HepG2 (cell line): ENCODE data around the gene FFAR4. TPM values are rescaled to one million over a fixed set of nuclear protein-coding genes. Genes with fewer than 3 reads are reported as not detected.

ENCODE experiments used
- ATM ChIP-seq: fragments of 450-650 bp; IDR thresholded peaks from 2 replicates; pipeline ENCODE4 v1.7.1; 2017; ENCODE audit warnings: mild to moderate bottlenecking, borderline replicate concordance
- CEBPG ChIP-seq: IDR thresholded peaks from 2 replicates; pipeline ENCODE4 v1.6.1; 2016
- GABPB1 ChIP-seq: IDR thresholded peaks from 2 replicates; pipeline ENCODE4 v1.6.1; 2016; ENCODE audit warnings: mild to moderate bottlenecking, missing genetic modification reagents, moderate library complexity, missing compliant biosample characterization
- MEIS1 ChIP-seq: sonication (generic); formaldehyde crosslinking; IDR thresholded peaks from 2 replicates; pipeline ENCODE4 v1.9.0; 2021; ENCODE audit warnings: mild to moderate bottlenecking, missing genetic modification reagents, moderate library complexity, borderline replicate concordance
- NR2F6 ChIP-seq, 2 experiments: IDR thresholded peaks; 2 replicates each; pipeline ENCODE4 v1.6.1; 2016; ENCODE audit warnings: antibody characterized with exemption in 1 of 2, mild to moderate bottlenecking in 1 of 2
- PCBP1 ChIP-seq: fragments of 200-400 bp; formaldehyde crosslinking; IDR thresholded peaks from 2 replicates; pipeline ENCODE4 v1.6.1; 2017; ENCODE audit warnings: mild to moderate bottlenecking, low read depth, low read length, borderline replicate concordance
- PCBP2 ChIP-seq: fragments of 200-400 bp; formaldehyde crosslinking; optimal IDR thresholded peaks from 2 replicates; pipeline ENCODE3; 2018; ENCODE audit warnings: low read length, low read depth; ENCODE audit not compliant: poor library complexity, severe bottlenecking
- PHF20 ChIP-seq: sonication (generic); formaldehyde crosslinking; IDR thresholded peaks from 2 replicates; pipeline ENCODE4 v1.5.0; 2020; ENCODE audit warnings: mild to moderate bottlenecking, missing genetic modification reagents
- RFXANK ChIP-seq: IDR thresholded peaks from 2 replicates; pipeline ENCODE4 v1.6.1; 2016
- U2AF2 ChIP-seq: fragments of 200-400 bp; formaldehyde crosslinking; IDR thresholded peaks from 2 replicates; pipeline ENCODE4 v1.6.1; 2017; ENCODE audit warnings: low read depth, mild to moderate bottlenecking, low read length
- ZFP62 ChIP-seq: sonication (generic); formaldehyde crosslinking; IDR thresholded peaks from 2 replicates; pipeline ENCODE4 v1.4.0; 2020; ENCODE audit warnings: missing genetic modification reagents
- ZFYVE20 ChIP-seq: sonication (generic); formaldehyde crosslinking; IDR thresholded peaks from 2 replicates; pipeline ENCODE4 v1.8.0; 2023; ENCODE audit warnings: low read depth, mild to moderate bottlenecking, moderate library complexity, missing genetic modification reagents, borderline replicate concordance
- ZNF432 ChIP-seq: sonication (generic); formaldehyde crosslinking; IDR thresholded peaks from 2 replicates; pipeline ENCODE4 v1.5.0; 2020; ENCODE audit warnings: missing genetic modification reagents, mild to moderate bottlenecking, borderline replicate concordance
- polyA plus RNA-seq, 8 experiments: library from polyadenylated mRNA; depleted of rRNA in 3 of 8; stranded (reverse) in 7 of 8; unstranded in 1 of 8; fragments of >200 nt; fragmentation: Illumina TruSeq in 4 of 8; extraction: Trizol in 4 of 8; gene quantifications; 2 replicates each; pipeline versions ENCODE4 v1.2.1 to v1.2.3, GENCODE V29; 2011 to 2016; ENCODE audit warnings: low read depth in 4 of 8, missing spikeins in 1 of 8, mixed read lengths in 1 of 8; ENCODE audit not compliant: insufficient read depth in 1 of 8
- total RNA-seq, 5 experiments: library from RNA; depleted of rRNA; stranded (reverse); fragments of >200 nt; fragmentation: Illumina TruSeq; extraction: Trizol; gene quantifications; 2 replicates each; pipeline ENCODE4 v1.2.3, GENCODE V29; 2016; ENCODE audit warnings: low read depth in 1 of 5
- TF ChIP-seq, protein P1 (sequence below): fragments of 450-650 bp; IDR thresholded peaks from 2 replicates; pipeline ENCODE4 v1.6.1; 2017; ENCODE audit warnings: mild to moderate bottlenecking
- TF ChIP-seq, protein P2 (sequence below): sonication (generic); formaldehyde crosslinking; IDR thresholded peaks from 2 replicates; pipeline ENCODE4 v1.5.0; 2020; ENCODE audit warnings: mild to moderate bottlenecking, missing genetic modification reagents, moderate library complexity
- TF ChIP-seq, protein P3 (sequence below): sonication (generic); formaldehyde crosslinking; IDR thresholded peaks from 2 replicates; pipeline ENCODE4 v1.8.0; 2022; ENCODE audit warnings: mild to moderate bottlenecking, missing genetic modification reagents
- TF ChIP-seq, protein P4 (sequence below): sonication (generic); formaldehyde crosslinking; IDR thresholded peaks from 2 replicates; pipeline ENCODE4 v1.4.0; 2020; ENCODE audit warnings: missing genetic modification reagents
- TF ChIP-seq, protein P5 (sequence below): sonication (generic); formaldehyde crosslinking; conservative IDR thresholded peaks from 2 replicates; pipeline ENCODE4 v1.4.0; 2020; ENCODE audit warnings: mild to moderate bottlenecking, missing genetic modification reagents, moderate library complexity

FFAR4 gene
- total and polyA plus RNA-seq, 2 of the 13 experiments (the other 11 are each of a cell fraction or from before 2014, with no cell fraction given), result 0.09 TPM; not detected in 1

DNA sequence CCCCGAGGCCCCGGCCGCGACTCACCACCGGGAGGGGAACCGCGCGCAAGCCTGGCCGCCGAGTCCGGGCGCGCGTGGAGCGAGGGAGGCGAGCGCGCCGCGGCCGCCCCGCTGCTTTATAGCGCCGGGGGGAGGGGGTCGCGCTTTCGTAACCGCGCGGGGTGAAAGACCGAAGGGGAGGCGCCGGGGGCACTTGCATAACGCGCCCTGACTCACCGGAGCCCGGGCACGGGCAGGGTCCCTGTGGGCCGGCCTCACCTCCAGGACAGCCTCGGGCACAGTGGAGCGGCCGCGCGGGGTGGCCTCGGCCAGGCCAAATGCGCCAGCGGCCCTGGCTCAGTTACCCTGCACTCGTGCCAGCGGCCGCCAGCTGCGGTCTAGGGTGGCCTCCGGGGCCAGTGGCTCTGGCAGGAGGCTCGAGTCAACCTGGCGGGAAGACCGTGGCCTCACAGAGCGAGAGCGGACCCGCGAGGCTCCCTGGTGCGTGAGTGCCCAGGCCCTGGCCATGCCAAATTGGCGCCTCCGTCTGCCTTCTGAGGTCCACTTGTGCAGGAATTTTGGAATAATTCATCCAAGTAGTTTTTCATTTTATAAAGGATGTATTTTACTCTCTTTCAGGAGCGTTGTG is 34.8 kb downstream of the FFAR4 start, which contains the start of gene RBP4 (continued):
- TF ChIP-seq, protein P1, sequence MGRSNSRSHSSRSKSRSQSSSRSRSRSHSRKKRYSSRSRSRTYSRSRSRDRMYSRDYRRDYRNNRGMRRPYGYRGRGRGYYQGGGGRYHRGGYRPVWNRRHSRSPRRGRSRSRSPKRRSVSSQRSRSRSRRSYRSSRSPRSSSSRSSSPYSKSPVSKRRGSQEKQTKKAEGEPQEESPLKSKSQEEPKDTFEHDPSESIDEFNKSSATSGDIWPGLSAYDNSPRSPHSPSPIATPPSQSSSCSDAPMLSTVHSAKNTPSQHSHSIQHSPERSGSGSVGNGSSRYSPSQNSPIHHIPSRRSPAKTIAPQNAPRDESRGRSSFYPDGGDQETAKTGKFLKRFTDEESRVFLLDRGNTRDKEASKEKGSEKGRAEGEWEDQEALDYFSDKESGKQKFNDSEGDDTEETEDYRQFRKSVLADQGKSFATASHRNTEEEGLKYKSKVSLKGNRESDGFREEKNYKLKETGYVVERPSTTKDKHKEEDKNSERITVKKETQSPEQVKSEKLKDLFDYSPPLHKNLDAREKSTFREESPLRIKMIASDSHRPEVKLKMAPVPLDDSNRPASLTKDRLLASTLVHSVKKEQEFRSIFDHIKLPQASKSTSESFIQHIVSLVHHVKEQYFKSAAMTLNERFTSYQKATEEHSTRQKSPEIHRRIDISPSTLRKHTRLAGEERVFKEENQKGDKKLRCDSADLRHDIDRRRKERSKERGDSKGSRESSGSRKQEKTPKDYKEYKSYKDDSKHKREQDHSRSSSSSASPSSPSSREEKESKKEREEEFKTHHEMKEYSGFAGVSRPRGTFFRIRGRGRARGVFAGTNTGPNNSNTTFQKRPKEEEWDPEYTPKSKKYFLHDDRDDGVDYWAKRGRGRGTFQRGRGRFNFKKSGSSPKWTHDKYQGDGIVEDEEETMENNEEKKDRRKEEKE, result no peak
- no peak for TF ChIP-seq PCBP2
- no peak for TF ChIP-seq U2AF2
- TF ChIP-seq, protein P2, sequence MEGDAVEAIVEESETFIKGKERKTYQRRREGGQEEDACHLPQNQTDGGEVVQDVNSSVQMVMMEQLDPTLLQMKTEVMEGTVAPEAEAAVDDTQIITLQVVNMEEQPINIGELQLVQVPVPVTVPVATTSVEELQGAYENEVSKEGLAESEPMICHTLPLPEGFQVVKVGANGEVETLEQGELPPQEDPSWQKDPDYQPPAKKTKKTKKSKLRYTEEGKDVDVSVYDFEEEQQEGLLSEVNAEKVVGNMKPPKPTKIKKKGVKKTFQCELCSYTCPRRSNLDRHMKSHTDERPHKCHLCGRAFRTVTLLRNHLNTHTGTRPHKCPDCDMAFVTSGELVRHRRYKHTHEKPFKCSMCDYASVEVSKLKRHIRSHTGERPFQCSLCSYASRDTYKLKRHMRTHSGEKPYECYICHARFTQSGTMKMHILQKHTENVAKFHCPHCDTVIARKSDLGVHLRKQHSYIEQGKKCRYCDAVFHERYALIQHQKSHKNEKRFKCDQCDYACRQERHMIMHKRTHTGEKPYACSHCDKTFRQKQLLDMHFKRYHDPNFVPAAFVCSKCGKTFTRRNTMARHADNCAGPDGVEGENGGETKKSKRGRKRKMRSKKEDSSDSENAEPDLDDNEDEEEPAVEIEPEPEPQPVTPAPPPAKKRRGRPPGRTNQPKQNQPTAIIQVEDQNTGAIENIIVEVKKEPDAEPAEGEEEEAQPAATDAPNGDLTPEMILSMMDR (CRISPR knock-in tag), result peak; percentile 16; the same call in 1 of the 2 replicates
- peak; percentile 90 for TF ChIP-seq CEBPG (CRISPR knock-in tag)
- peak; percentile 78 for TF ChIP-seq GABPB1 (CRISPR knock-in tag)
- no peak; the same call in 1 of the 2 replicates for TF ChIP-seq PHF20 (CRISPR knock-in tag)
- TF ChIP-seq ZNF432 (CRISPR knock-in tag), result no peak
- no peak for TF ChIP-seq PCBP1
- TF ChIP-seq NR2F6 (IDR thresholded peaks at IDR 0.05), result no peak; the same call in 1 of the 2 replicates
- peak; percentile 84 for TF ChIP-seq NR2F6 (CRISPR knock-in tag; IDR thresholded peaks at IDR 0.05)
- TF ChIP-seq, protein P3, sequence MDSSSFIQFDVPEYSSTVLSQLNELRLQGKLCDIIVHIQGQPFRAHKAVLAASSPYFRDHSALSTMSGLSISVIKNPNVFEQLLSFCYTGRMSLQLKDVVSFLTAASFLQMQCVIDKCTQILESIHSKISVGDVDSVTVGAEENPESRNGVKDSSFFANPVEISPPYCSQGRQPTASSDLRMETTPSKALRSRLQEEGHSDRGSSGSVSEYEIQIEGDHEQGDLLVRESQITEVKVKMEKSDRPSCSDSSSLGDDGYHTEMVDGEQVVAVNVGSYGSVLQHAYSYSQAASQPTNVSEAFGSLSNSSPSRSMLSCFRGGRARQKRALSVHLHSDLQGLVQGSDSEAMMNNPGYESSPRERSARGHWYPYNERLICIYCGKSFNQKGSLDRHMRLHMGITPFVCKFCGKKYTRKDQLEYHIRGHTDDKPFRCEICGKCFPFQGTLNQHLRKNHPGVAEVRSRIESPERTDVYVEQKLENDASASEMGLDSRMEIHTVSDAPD (CRISPR knock-in tag), result peak; percentile 21; the same call in 1 of the 2 replicates
- TF ChIP-seq, protein P4, sequence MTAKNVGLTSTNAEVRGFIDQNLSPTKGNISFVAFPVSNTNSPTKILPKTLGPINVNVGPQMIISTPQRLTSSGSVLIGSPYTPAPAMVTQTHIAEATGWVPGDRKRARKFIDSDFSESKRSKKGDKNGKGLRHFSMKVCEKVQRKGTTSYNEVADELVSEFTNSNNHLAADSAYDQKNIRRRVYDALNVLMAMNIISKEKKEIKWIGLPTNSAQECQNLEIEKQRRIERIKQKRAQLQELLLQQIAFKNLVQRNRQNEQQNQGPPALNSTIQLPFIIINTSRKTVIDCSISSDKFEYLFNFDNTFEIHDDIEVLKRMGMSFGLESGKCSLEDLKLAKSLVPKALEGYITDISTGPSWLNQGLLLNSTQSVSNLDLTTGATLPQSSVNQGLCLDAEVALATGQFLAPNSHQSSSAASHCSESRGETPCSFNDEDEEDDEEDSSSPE, result peak; percentile 88
- TF ChIP-seq, protein P5, sequence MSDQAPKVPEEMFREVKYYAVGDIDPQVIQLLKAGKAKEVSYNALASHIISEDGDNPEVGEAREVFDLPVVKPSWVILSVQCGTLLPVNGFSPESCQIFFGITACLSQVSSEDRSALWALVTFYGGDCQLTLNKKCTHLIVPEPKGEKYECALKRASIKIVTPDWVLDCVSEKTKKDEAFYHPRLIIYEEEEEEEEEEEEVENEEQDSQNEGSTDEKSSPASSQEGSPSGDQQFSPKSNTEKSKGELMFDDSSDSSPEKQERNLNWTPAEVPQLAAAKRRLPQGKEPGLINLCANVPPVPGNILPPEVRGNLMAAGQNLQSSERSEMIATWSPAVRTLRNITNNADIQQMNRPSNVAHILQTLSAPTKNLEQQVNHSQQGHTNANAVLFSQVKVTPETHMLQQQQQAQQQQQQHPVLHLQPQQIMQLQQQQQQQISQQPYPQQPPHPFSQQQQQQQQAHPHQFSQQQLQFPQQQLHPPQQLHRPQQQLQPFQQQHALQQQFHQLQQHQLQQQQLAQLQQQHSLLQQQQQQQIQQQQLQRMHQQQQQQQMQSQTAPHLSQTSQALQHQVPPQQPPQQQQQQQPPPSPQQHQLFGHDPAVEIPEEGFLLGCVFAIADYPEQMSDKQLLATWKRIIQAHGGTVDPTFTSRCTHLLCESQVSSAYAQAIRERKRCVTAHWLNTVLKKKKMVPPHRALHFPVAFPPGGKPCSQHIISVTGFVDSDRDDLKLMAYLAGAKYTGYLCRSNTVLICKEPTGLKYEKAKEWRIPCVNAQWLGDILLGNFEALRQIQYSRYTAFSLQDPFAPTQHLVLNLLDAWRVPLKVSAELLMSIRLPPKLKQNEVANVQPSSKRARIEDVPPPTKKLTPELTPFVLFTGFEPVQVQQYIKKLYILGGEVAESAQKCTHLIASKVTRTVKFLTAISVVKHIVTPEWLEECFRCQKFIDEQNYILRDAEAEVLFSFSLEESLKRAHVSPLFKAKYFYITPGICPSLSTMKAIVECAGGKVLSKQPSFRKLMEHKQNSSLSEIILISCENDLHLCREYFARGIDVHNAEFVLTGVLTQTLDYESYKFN (CRISPR knock-in tag), result peak; percentile 72
- TF ChIP-seq ZFP62 (CRISPR knock-in tag), result 0 out of 2 replicates have a peak, but pooled peaks have one; percentile 53
- TF ChIP-seq MEIS1 (CRISPR knock-in tag), result no peak; the same call in 1 of the 2 replicates
- TF ChIP-seq RFXANK (CRISPR knock-in tag), result no peak
- no peak for TF ChIP-seq ATM
- TF ChIP-seq ZFYVE20 (CRISPR knock-in tag), result no peak; the same call in 1 of the 2 replicates
